H1 (cell line): ENCODE measurements around the gene HSD17B8. TPM values are rescaled to one million over a fixed set of nuclear protein-coding genes. Genes with fewer than 3 reads are reported as not detected.

Experiments used
- MAFK ChIP-seq: IDR thresholded peaks from 2 replicates; pipeline ENCODE4 v1.6.1; 2012; ENCODE audit warnings: low read depth, mild to moderate bottlenecking, improper control_type of control experiment, low read length
- polyA plus RNA-seq, 7 experiments: library from polyadenylated mRNA; depleted of rRNA in 3 of 7; stranded (reverse) in 5 of 7; unstranded in 2 of 7; fragments of >200 nt in 5 of 7; fragments of 200-250 nt in 2 of 7; gene quantifications; 1 replicate in 5 of 7; 2 replicates in 1 of 7; 4 replicates in 1 of 7; pipeline versions ENCODE4 v1.2.1 to v1.2.3, GENCODE V29; 2011 to 2013; ENCODE audit warnings: missing spikeins in 2 of 7, mixed read lengths in 2 of 7
- total RNA-seq: library from RNA; stranded (reverse); fragmentation: NEBNext Ultra II Directional; extraction: Animal tissue kit (Norgen Biotek cat#: 25700); gene quantifications from 2 replicates; pipeline ENCODE4 v1.2.1, GENCODE V29; 2021
- TF ChIP-seq, protein P1 (sequence below): fragments of 300-600 bp; sonication (generic); IDR thresholded peaks from 2 replicates; pipeline ENCODE4 v1.7.1; 2012; ENCODE audit warnings: low read length, moderate library complexity, mild to moderate bottlenecking, inconsistent platforms; ENCODE audit not compliant: insufficient replicate concordance

HSD17B8 gene
- total and polyA plus RNA-seq, 2 of the 8 experiments (the other 6 are each of a cell fraction or from before 2014, with no cell fraction given), result 3.3 to 17.1 TPM

DNA sequence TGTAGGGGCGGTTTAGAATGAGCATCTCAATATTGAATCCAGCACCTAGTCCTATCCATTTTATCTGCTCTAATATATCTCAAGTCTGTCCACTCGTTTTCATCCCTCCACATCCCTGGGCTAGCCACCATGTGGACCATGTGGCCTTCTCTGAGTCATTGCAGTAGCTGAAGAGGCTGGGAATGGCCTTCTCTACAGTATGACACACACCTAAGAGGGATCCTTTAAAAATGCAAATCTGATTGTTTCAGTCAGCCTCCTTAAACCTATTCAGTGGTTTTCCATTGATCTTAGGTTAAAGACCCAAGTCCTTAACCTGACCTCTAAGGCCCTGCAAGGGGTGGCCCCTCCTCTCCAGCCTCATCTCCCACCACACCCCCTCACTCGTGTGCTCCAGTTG, 13.2 kb downstream of the HSD17B8 start (continued):
- TF ChIP-seq, protein P1, sequence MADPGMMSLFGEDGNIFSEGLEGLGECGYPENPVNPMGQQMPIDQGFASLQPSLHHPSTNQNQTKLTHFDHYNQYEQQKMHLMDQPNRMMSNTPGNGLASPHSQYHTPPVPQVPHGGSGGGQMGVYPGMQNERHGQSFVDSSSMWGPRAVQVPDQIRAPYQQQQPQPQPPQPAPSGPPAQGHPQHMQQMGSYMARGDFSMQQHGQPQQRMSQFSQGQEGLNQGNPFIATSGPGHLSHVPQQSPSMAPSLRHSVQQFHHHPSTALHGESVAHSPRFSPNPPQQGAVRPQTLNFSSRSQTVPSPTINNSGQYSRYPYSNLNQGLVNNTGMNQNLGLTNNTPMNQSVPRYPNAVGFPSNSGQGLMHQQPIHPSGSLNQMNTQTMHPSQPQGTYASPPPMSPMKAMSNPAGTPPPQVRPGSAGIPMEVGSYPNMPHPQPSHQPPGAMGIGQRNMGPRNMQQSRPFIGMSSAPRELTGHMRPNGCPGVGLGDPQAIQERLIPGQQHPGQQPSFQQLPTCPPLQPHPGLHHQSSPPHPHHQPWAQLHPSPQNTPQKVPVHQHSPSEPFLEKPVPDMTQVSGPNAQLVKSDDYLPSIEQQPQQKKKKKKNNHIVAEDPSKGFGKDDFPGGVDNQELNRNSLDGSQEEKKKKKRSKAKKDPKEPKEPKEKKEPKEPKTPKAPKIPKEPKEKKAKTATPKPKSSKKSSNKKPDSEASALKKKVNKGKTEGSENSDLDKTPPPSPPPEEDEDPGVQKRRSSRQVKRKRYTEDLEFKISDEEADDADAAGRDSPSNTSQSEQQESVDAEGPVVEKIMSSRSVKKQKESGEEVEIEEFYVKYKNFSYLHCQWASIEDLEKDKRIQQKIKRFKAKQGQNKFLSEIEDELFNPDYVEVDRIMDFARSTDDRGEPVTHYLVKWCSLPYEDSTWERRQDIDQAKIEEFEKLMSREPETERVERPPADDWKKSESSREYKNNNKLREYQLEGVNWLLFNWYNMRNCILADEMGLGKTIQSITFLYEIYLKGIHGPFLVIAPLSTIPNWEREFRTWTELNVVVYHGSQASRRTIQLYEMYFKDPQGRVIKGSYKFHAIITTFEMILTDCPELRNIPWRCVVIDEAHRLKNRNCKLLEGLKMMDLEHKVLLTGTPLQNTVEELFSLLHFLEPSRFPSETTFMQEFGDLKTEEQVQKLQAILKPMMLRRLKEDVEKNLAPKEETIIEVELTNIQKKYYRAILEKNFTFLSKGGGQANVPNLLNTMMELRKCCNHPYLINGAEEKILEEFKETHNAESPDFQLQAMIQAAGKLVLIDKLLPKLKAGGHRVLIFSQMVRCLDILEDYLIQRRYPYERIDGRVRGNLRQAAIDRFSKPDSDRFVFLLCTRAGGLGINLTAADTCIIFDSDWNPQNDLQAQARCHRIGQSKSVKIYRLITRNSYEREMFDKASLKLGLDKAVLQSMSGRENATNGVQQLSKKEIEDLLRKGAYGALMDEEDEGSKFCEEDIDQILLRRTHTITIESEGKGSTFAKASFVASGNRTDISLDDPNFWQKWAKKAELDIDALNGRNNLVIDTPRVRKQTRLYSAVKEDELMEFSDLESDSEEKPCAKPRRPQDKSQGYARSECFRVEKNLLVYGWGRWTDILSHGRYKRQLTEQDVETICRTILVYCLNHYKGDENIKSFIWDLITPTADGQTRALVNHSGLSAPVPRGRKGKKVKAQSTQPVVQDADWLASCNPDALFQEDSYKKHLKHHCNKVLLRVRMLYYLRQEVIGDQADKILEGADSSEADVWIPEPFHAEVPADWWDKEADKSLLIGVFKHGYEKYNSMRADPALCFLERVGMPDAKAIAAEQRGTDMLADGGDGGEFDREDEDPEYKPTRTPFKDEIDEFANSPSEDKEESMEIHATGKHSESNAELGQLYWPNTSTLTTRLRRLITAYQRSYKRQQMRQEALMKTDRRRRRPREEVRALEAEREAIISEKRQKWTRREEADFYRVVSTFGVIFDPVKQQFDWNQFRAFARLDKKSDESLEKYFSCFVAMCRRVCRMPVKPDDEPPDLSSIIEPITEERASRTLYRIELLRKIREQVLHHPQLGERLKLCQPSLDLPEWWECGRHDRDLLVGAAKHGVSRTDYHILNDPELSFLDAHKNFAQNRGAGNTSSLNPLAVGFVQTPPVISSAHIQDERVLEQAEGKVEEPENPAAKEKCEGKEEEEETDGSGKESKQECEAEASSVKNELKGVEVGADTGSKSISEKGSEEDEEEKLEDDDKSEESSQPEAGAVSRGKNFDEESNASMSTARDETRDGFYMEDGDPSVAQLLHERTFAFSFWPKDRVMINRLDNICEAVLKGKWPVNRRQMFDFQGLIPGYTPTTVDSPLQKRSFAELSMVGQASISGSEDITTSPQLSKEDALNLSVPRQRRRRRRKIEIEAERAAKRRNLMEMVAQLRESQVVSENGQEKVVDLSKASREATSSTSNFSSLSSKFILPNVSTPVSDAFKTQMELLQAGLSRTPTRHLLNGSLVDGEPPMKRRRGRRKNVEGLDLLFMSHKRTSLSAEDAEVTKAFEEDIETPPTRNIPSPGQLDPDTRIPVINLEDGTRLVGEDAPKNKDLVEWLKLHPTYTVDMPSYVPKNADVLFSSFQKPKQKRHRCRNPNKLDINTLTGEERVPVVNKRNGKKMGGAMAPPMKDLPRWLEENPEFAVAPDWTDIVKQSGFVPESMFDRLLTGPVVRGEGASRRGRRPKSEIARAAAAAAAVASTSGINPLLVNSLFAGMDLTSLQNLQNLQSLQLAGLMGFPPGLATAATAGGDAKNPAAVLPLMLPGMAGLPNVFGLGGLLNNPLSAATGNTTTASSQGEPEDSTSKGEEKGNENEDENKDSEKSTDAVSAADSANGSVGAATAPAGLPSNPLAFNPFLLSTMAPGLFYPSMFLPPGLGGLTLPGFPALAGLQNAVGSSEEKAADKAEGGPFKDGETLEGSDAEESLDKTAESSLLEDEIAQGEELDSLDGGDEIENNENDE, result no peak
- no peak for TF ChIP-seq MAFK
